ENCODE results near the gene SEC14L3.
A peak's percentile ranks its signal among the peaks of the same experiment; 100 is the strongest.

SEC14L3 gene

DNA sequence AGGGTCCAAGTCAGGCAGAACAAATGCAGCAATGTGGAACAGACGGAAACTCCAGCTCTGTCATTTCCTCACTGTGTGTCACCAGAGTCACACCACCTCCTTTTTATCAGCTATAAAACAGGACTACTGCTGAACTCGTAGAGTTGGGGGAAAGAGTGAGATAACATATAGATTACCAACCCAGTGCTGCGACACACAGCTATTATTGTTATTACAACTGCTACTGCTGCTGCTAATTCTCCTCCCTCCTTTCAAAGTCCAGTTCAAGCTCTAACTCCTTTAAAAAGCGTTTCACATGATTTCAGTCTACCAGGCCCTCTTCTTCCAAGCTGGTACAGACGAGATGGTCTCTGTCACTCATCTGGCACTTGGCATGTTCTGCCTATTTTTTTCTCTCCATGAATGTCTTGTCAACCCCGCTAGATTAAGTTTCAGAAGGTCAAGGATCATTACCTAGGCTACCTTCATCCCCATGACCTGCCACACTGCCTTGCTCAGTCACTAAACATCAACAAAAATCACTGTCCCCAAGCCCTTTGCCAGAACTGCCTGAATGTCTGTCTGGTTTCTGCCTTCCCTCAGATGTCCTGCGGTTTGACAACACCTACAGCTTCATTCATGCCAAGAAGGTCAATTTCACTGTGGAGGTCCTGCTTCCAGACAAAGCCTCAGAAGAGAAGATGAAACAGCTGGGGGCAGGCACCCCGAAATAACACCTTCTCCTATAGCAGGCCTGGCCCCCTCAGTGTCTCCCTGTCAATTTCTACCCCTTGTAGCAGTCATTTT, 49.9 kb downstream of the SEC14L3 start:
- Histone ChIP-seq H3K9me3 (no peaks in the 10 kb centered on the region), H3K36me3 (peaks cover under 1% of the 10 kb centered on the region), H3K4me1 (peaks cover 19% of the 10 kb centered on the region), H3K4me3 (ENCODE audit: low read depth, low read length) (peak overlapping the region; percentile 87), H3K27me3 (no peaks in the 10 kb centered on the region)
- no peak for DNase-seq
- TF ChIP-seq, protein P1, sequence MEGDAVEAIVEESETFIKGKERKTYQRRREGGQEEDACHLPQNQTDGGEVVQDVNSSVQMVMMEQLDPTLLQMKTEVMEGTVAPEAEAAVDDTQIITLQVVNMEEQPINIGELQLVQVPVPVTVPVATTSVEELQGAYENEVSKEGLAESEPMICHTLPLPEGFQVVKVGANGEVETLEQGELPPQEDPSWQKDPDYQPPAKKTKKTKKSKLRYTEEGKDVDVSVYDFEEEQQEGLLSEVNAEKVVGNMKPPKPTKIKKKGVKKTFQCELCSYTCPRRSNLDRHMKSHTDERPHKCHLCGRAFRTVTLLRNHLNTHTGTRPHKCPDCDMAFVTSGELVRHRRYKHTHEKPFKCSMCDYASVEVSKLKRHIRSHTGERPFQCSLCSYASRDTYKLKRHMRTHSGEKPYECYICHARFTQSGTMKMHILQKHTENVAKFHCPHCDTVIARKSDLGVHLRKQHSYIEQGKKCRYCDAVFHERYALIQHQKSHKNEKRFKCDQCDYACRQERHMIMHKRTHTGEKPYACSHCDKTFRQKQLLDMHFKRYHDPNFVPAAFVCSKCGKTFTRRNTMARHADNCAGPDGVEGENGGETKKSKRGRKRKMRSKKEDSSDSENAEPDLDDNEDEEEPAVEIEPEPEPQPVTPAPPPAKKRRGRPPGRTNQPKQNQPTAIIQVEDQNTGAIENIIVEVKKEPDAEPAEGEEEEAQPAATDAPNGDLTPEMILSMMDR (IDR thresholded peaks at IDR 0.05; ENCODE audit: low read depth, low read length), result no peak

DNA sequence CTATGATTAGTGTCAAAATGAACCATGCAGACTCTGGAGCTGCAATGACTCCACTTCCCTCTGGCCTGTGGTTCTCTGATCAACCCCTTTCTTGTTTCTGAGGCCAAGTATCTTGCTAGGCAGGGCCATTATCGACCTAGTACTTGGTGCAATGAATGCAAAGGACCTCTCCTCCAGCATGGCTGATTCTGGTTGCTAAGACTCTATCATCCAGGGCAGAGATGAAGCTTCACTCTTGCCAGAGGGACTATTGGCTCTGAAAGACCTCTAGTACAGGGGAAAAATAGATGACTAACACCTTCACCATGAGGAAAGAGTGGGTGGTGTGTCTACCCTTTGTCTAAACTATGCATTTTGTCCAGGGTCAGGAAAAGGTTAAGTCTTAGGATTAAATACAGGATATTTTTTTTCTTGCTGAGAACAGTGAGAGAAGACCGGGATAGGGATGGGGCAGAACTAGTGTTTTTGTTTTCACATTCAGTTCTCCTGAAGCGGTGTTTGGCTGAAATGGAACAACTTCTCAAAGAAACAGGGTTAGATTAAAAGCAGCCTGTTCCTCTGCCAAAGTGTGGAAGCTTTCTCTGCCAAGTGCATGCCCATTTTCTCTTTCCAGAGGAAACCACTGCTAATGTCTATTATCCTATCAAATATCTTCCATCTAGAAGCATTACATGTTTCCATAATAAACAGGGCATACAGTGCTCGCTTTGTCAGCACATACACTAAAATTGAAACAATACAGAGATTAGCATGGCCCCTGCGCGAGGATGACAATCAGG, 51.3 kb downstream of the SEC14L3 start:
- Histone ChIP-seq H3K36me3 (no peaks in the 10 kb centered on the region; the same call in 1 of the 2 replicates), H3K4me1 (peaks cover 19% of the 10 kb centered on the region), H3K4me3 (ENCODE audit: low read depth, low read length) (no peak overlapping the region)

DNA sequence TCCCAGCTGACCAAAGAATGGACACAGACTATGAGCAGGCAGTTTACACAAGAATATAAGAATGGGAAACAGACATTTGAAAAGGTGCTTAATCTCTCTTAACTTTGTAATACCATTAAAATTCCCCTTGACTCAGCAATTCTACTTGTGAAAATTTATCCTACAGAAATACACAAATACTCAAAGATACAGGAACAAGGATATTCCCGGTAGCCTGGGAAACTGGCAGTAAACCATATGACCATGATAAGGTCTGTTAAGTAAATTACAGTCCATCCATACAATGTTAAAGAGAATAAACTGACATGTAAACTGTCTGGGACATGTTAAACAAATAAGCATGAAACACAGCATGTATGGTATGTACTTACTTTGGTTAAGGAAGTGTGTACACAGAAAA, 55.0 kb downstream of the SEC14L3 start:
- H3K36me3 ChIP-seq, result no peaks in the 10 kb centered on the region; the same call in 1 of the 2 replicates
- no peak for DNase-seq
- H3K9me3 ChIP-seq, result no peaks in the 10 kb centered on the region
- H3K27me3 ChIP-seq, result no peaks in the 10 kb centered on the region
- H3K4me3 ChIP-seq (ENCODE audit: low read depth, low read length), result no peak overlapping the region
- H3K4me1 ChIP-seq, result peaks cover 13% of the 10 kb centered on the region
- TF ChIP-seq, protein P1 (IDR thresholded peaks at IDR 0.05; ENCODE audit: low read depth, low read length), result no peak

More for the DNA sequence above, 51.3 kb downstream of the SEC14L3 start:
- H3K9me3 ChIP-seq, result no peaks in the 10 kb centered on the region
- DNase-seq, result no peak
- TF ChIP-seq, protein P1 (IDR thresholded peaks at IDR 0.05; ENCODE audit: low read depth, low read length), result no peak
- H3K27me3 ChIP-seq, result no peaks in the 10 kb centered on the region

DNA sequence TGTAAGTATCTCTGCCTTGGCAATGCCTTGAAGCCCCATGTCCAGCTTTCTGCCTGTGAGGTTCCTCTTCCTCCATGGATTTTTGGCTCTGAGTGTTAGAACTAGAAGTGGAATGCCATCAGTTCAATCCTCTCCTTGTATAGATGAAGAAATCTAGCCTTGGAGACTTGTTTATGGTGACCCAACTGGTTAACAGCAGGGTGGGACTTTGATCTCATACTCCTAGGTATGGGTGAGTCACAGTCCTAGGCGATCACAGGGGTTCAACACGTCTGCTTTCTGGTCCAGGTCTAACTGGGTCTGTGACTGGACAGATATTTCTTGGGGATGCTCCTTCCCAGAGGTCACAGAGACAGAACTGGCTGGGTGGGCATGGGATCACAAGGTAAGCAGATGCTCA, 55.4 kb downstream of the SEC14L3 start:
- H3K36me3 ChIP-seq, result no peaks in the 10 kb centered on the region

DNA sequence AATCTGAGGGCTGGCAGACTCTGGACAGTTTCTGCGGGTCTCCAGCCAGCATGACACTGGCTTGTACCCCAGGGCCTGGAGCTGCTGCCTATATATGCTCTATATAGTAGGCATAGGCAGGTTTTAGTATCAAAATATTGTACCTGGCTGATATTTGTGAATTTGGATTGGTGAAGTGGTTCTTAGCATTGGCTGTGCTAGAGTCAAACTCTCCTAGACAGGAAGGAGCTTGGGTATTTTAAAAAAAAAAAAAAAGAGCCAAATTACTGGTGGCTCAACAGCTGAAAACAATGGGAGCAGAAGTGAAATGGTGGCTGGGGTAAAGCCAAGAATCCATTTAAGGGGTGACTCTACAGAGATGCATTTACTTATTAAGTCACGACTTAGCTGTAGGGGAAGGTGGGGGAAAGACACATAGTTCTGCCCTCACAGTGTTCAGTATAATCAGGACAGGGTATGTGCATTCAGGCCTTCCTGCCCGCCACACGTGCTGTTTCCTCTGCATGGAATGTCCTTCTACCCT, 57.2 kb downstream of the SEC14L3 start:
- no peaks in the 10 kb centered on the region for H3K36me3 ChIP-seq
- TF ChIP-seq, protein P1 (IDR thresholded peaks at IDR 0.05; ENCODE audit: low read depth, low read length), result no peak

More for the DNA sequence above, 55.4 kb downstream of the SEC14L3 start:
- H3K4me3 ChIP-seq (ENCODE audit: low read depth, low read length), result no peak overlapping the region
- H3K4me1 ChIP-seq, result peaks cover 9% of the 10 kb centered on the region
- no peak for DNase-seq
- no peaks in the 10 kb centered on the region for H3K9me3 ChIP-seq
- TF ChIP-seq, protein P1 (IDR thresholded peaks at IDR 0.05; ENCODE audit: low read depth, low read length), result no peak
- no peaks in the 10 kb centered on the region for H3K27me3 ChIP-seq

More for the DNA sequence above, 57.2 kb downstream of the SEC14L3 start:
- no peaks in the 10 kb centered on the region for H3K27me3 ChIP-seq
- DNase-seq, result no peak
- no peaks in the 10 kb centered on the region for H3K4me1 ChIP-seq
- no peaks in the 10 kb centered on the region for H3K9me3 ChIP-seq
- no peak overlapping the region for H3K4me3 ChIP-seq (ENCODE audit: low read depth, low read length)
